Transverse colon (tissue), 4 donors: ENCODE results near the gene UBAC2.

Experiments used
- CTCF ChIP-seq, 5 experiments: fragments of 200-600 bp in 3 of 5; fragments of 450-650 bp in 2 of 5; sonication (generic) in 3 of 5; IDR thresholded peaks; 1 replicate in 2 of 5; 2 replicates in 3 of 5; pipeline ENCODE4 v1.5.1; 2016 to 2017; ENCODE audit warnings: antibody characterized with exemption in 5 of 5, inconsistent platforms in 3 of 5, mild to moderate bottlenecking in 2 of 5, moderate library complexity in 1 of 5
- EP300 ChIP-seq: sonication (generic); formaldehyde crosslinking; IDR thresholded peaks from one replicate; pipeline ENCODE4 v1.6.1; 2017; ENCODE audit warnings: antibody characterized with exemption, low read depth
- POLR2AphosphoS5 ChIP-seq, 3 donors: sonication (generic); formaldehyde crosslinking; IDR thresholded peaks; one replicate each; pipeline ENCODE4 v1.6.1; 2016; ENCODE audit warnings: antibody characterized with exemption in 3 of 3

GRCh38 chr13:99296398-99296797 is 95.7 kb downstream of the UBAC2 start:
- no peak for TF ChIP-seq CTCF (IDR thresholded peaks at IDR 0.05)
- TF ChIP-seq POLR2AphosphoS5 (IDR thresholded peaks at IDR 0.05) = no peak
- no peak for TF ChIP-seq EP300
